ENCODE measurements around the gene FBXO48. TPM values are rescaled to one million over a fixed set of nuclear protein-coding genes. Genes with fewer than 3 reads are reported as not detected.

Gene FBXO48
- total and polyA plus RNA-seq, 9 donors: 0.71 to 1.7 (median 1.2) TPM

DNA sequence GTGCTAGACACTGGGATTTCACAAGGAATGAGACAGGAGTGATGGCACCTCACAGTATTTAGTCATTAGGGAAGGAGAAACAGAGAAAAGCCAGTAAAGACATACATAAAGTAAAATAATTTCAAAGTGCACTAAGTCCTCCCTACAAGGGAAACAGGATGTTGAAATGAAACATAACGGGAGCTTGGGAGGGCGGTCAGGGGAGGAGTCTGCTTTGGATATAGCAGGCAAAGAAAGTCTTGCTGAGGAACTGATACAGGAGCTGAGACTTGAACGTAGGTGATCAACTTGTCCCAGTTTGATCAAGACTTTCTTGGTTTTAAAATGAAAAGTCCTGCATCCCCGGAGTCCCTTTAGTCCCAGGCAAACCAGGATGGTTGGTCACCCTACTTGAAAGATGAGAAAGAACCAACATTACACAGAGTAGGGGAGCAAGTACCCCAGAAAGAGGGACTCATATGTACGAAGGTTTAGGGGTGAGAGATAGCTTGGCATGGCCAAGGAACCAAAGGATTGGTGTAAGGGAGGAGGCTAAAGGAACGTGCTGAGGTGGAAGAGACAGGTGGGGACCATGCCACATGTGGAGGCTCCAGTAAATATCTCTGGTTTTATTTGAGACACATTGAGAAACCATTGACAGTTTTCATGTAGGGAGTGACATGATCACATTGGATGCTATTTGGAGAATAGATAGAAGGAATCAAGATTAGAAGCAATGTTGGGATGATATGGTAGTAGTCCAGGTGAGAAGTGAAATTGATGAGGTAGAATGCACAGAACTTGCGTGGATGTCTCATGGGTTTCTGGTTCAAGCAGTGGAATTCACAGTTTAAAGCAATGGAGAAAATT, 28.4 kb downstream of the FBXO48 start:
- no peak overlapping the region for H3K4me3 ChIP-seq (ENCODE audit: low read length)
- peak; percentile 39 for DNase-seq
- no peaks in the 10 kb centered on the region for H3K9me3 ChIP-seq (replicated peaks; ENCODE audit: control insufficient read depth, low read depth, low read length)
- no peaks in the 10 kb centered on the region for H3K27me3 ChIP-seq (ENCODE audit: control insufficient read depth, insufficient read depth, low read length)
- no peak overlapping the region for H3K27ac ChIP-seq (ENCODE audit: low read length)
- H3K4me1 ChIP-seq (ENCODE audit: control insufficient read depth, insufficient read depth, low read length): peaks cover 7% of the 10 kb centered on the region
- H3K36me3 ChIP-seq (ENCODE audit: control insufficient read depth, insufficient read depth, low read length): no peaks in the 10 kb centered on the region
- WGBS (ENCODE audit: insufficient coverage): 51% methylated on average over 5 of the region's 7 CpGs

DNA sequence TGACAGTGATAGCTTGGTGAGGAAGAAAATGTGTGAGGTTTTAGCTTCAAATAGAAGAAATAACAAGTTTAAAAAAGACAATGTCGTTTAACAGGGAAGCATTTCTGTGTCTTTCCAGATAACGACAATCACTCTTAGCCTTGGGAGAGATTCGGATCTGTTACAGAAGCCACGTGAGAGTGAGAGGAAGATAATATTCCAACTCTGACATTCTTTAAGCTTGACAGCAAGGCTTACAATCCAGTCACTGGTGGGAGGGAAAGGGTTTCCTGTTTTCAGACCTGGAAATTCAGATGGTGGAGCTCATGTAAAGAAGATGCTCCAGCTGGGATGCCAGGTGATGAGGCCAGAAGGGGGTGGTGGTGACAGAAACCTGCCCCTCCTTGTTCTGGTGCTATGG, 30.8 kb downstream of the FBXO48 start:
- WGBS (ENCODE audit: insufficient coverage): 70% methylated on average over 2 of the region's 4 CpGs

DNA sequence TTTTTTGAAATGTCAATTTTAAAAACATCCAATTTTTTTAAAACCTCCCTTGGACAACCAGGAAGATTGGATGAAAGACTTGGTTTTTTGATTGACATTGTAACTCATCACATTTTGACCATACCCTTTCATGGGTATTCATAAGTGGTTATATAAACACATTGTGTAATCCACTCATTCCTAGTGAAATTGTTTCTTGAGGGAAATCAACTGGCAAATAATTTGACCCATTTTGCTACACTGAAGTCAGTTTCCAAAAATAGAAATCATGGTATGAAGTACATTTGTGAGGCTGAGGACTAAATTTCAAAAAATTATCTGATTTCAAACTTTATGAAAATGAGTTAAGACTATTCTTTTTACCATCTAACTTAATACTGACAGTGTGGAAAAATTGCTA, 31.5 kb downstream of the FBXO48 start:
- no peaks in the 10 kb centered on the region for H3K36me3 ChIP-seq (ENCODE audit: control insufficient read depth, insufficient read depth, low read length)
- H3K27ac ChIP-seq (ENCODE audit: low read length): no peak overlapping the region
- H3K4me3 ChIP-seq (ENCODE audit: low read length): no peak overlapping the region
- DNase-seq: no peak
- peaks cover 7% of the 10 kb centered on the region for H3K4me1 ChIP-seq (ENCODE audit: control insufficient read depth, insufficient read depth, low read length)
- H3K9me3 ChIP-seq (replicated peaks; ENCODE audit: control insufficient read depth, low read depth, low read length): no peaks in the 10 kb centered on the region
- H3K27me3 ChIP-seq (ENCODE audit: control insufficient read depth, insufficient read depth, low read length): no peaks in the 10 kb centered on the region

More for the DNA sequence above, 30.8 kb downstream of the FBXO48 start:
- DNase-seq: no peak
- Histone ChIP-seq H3K9me3 (replicated peaks; ENCODE audit: control insufficient read depth, low read depth, low read length) (no peaks in the 10 kb centered on the region), H3K4me3 (ENCODE audit: low read length) (no peak overlapping the region), H3K27ac (ENCODE audit: low read length) (no peak overlapping the region), H3K27me3 (ENCODE audit: control insufficient read depth, insufficient read depth, low read length) (no peaks in the 10 kb centered on the region), H3K4me1 (ENCODE audit: control insufficient read depth, insufficient read depth, low read length) (peaks cover 7% of the 10 kb centered on the region), H3K36me3 (ENCODE audit: control insufficient read depth, insufficient read depth, low read length) (no peaks in the 10 kb centered on the region)

DNA sequence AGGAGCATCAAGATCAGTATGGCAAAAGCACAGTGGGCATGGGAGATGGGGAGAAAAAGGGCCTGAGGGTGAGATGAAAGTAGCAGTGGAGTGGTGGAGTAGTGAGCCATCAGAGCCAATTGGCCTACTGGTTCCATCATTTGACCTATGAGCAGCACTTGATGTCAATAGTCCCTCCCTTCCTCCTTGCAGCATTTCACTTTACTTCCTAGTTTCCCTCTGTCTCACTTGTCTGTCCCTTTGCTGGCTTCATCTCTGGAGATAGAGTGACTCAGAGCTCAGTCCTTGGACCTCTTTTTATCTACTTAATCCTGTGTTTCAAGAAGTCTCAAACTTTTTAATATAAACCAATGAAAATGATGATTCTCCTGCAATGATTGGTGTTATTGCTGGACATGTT, 32.1 kb downstream of the FBXO48 start:
- Histone ChIP-seq H3K9me3 (replicated peaks; ENCODE audit: control insufficient read depth, low read depth, low read length) (no peaks in the 10 kb centered on the region), H3K36me3 (ENCODE audit: control insufficient read depth, insufficient read depth, low read length) (no peaks in the 10 kb centered on the region), H3K4me1 (ENCODE audit: control insufficient read depth, insufficient read depth, low read length) (peaks cover 7% of the 10 kb centered on the region), H3K4me3 (ENCODE audit: low read length) (no peak overlapping the region), H3K27me3 (ENCODE audit: control insufficient read depth, insufficient read depth, low read length) (no peaks in the 10 kb centered on the region), H3K27ac (ENCODE audit: low read length) (no peak overlapping the region)
- no peak for DNase-seq

DNA sequence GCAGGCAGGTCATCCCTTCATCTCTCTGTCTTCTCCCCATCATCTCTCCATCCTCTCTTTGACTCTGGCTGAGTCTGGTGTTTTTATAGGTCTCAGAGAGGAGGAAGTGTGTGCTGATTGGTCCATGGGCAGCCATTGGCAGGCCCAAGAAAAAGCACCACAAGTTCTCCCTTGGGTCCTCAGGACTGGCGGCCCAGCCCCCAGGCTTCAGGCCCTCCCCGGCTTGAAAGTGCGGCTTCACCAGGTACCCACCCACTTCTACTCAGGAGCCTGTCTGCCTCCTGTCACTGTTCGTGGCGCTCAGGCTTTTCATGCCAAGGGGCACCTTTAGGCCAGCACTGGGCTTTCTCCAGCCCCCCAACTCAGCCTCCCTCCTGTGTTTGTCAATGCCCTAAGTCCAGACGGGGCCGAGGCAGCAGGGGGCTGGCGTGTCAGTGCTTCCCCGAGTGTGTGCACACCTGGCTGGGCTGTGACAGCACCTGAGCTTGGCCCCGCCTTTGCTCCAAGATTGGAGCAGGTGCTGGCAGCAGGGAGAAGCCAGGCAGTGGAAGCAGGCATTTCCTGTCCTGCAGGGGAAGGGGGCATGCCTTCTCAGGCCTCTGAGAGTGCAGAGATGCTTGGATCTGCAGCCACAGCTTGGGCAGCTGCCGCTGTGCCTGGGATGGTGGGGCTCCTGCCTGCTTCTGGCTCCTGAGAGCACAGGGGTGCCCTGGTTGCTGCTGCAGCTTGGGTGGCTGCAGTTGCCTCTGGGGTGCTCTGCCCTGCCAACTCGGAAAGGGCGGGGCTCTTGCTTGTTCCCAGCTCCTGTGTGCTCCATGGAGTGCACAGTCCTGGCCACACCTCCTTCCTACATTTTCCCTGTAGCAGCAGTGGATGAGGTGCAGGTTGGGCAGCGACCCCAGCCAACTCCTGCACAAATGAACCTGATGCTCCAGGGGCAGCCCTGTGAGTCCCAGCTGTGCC, 34.1 kb downstream of the FBXO48 start:
- no peaks in the 10 kb centered on the region for H3K27me3 ChIP-seq (ENCODE audit: control insufficient read depth, insufficient read depth, low read length)
- peaks cover 7% of the 10 kb centered on the region for H3K4me1 ChIP-seq (ENCODE audit: control insufficient read depth, insufficient read depth, low read length)
- H3K36me3 ChIP-seq (ENCODE audit: control insufficient read depth, insufficient read depth, low read length): no peaks in the 10 kb centered on the region
- 79% methylated on average over 13 of the region's 14 CpGs for WGBS (ENCODE audit: insufficient coverage)
- no peak for DNase-seq
- no peaks in the 10 kb centered on the region for H3K9me3 ChIP-seq (replicated peaks; ENCODE audit: control insufficient read depth, low read depth, low read length)
- no peak overlapping the region for H3K27ac ChIP-seq (ENCODE audit: low read length)
- H3K4me3 ChIP-seq (ENCODE audit: low read length): no peak overlapping the region

DNA sequence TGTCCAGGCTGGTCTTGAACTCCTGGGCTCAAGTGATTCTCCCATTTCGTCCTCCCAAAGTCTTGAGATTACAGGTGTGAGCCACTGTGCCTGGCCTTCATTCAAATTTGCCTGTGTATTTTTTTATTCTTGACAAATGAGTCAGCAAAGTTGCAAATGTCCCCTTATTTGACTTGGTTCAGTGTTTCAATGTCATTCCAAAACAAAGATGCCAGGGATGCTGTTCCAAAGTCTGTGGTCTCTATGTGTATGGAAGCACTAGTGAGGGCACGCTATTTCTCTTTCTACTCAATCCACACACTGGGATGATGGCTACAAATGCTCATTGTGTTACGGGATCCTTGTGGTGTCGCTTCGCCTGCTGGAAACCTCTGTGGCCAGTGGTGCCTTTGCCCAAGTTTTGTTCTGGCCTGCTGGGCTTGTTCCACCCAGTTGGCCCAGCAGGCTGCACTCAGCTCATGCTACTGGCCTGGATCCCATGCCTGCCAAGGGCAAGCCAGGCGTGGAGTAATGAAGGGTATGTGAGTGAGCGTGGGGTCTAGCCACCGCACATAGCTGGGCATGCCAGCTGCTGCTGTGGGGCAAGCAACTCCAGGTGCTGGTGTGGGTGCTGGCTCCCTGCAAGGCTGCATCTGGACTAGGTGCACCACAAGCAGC, 35.6 kb downstream of the FBXO48 start:
- H3K36me3 ChIP-seq (ENCODE audit: control insufficient read depth, insufficient read depth, low read length): no peaks in the 10 kb centered on the region
- no peaks in the 10 kb centered on the region for H3K27me3 ChIP-seq (ENCODE audit: control insufficient read depth, insufficient read depth, low read length)
- DNase-seq: no peak
- peaks cover 2% of the 10 kb centered on the region for H3K4me1 ChIP-seq (ENCODE audit: control insufficient read depth, insufficient read depth, low read length)
- no peak overlapping the region for H3K4me3 ChIP-seq (ENCODE audit: low read length)
- WGBS (ENCODE audit: insufficient coverage): 69% methylated on average over 7 of the region's 8 CpGs
- H3K9me3 ChIP-seq (replicated peaks; ENCODE audit: control insufficient read depth, low read depth, low read length): no peaks in the 10 kb centered on the region
- no peak overlapping the region for H3K27ac ChIP-seq (ENCODE audit: low read length)

DNA sequence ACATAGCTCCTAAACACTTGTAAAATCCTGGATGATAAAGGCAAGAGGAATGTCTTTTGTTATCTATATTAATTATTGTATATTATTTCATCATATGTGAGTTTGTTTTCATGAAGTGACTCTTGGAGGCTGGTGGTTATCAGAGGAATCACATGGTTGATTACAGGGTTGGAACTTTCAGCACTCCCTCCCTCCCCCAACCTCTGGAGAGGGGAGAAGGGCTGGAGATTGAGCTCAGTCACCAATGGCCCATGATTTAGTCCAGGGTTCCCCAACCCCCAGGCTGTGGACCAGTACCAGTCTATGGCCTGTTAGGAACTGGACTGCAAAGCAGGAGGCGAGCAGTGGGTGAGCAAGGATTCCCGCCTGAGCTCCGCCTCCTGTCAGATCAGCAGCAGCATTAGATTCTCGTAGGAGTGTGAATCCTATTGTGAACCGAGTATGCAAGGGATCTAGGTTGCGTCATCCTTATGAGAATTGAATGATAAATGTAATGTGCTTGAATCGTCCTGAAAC, 37.7 kb downstream of the FBXO48 start:
- H3K27me3 ChIP-seq (ENCODE audit: control insufficient read depth, insufficient read depth, low read length): no peaks in the 10 kb centered on the region
- DNase-seq: no peak
- WGBS (ENCODE audit: insufficient coverage): 76% methylated on average over 3 of the region's 7 CpGs

DNA sequence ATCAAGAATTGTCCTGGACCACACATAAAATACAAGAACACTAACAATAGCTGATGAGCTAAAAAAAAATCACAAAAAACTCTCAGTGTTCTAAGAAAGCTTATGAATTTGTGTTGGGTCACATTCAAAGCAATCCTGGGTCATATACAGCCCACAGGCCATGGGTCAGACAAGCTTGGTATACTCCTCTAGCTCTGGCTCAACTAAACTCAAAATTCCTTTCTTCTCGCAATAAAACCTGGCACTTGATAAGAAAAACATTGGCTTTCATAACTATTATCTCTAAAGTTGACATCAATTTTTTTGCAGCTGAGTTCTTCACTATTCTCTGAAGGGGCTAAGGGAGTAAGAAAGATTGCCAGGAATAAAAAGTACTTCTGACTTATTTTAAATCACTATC, 38.3 kb downstream of the FBXO48 start:
- H3K36me3 ChIP-seq (ENCODE audit: control insufficient read depth, insufficient read depth, low read length): no peaks in the 10 kb centered on the region
- H3K9me3 ChIP-seq (replicated peaks; ENCODE audit: control insufficient read depth, low read depth, low read length): no peaks in the 10 kb centered on the region
- no CpG with 5 or more reads among the region's 1 CpG for WGBS (ENCODE audit: insufficient coverage)
- H3K27me3 ChIP-seq (ENCODE audit: control insufficient read depth, insufficient read depth, low read length): no peaks in the 10 kb centered on the region
- no peak overlapping the region for H3K4me3 ChIP-seq (ENCODE audit: low read length)
- DNase-seq: peak; percentile 30
- no peak overlapping the region for H3K27ac ChIP-seq (ENCODE audit: low read length)
- no peaks in the 10 kb centered on the region for H3K4me1 ChIP-seq (ENCODE audit: control insufficient read depth, insufficient read depth, low read length)

More for the DNA sequence above, 37.7 kb downstream of the FBXO48 start:
- Histone ChIP-seq H3K27ac (ENCODE audit: low read length) (no peak overlapping the region), H3K4me1 (ENCODE audit: control insufficient read depth, insufficient read depth, low read length) (no peaks in the 10 kb centered on the region), H3K9me3 (replicated peaks; ENCODE audit: control insufficient read depth, low read depth, low read length) (no peaks in the 10 kb centered on the region), H3K36me3 (ENCODE audit: control insufficient read depth, insufficient read depth, low read length) (no peaks in the 10 kb centered on the region), H3K4me3 (ENCODE audit: low read length) (no peak overlapping the region)

DNA sequence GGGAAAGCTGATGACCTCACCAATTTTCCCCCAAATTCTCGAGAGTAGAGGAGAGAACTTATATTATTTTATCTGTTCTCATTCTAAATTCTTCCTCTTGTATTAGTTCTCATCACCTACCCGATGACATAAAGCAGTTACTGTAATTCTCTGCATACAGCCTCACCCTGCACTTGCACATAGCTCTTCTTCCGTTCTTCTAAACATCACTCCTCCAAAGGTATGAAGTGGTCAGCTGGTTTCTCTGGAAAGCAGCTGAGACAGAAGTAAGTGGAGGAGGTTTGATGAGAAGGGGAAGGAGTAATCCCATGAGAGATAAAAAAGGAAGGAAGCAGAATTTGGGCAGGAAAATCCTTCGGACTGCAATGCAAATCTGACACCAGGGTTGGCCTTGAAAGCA, 39.0 kb downstream of the FBXO48 start:
- Histone ChIP-seq H3K4me1 (ENCODE audit: control insufficient read depth, insufficient read depth, low read length) (no peaks in the 10 kb centered on the region), H3K9me3 (replicated peaks; ENCODE audit: control insufficient read depth, low read depth, low read length) (no peaks in the 10 kb centered on the region), H3K4me3 (ENCODE audit: low read length) (no peak overlapping the region), H3K36me3 (ENCODE audit: control insufficient read depth, insufficient read depth, low read length) (no peaks in the 10 kb centered on the region), H3K27me3 (ENCODE audit: control insufficient read depth, insufficient read depth, low read length) (no peaks in the 10 kb centered on the region), H3K27ac (ENCODE audit: low read length) (no peak overlapping the region)
- no peak for DNase-seq
- 20% methylated on average over 1 of the region's 4 CpGs for WGBS (ENCODE audit: insufficient coverage)

All from muscle of leg (tissue), 11 donors.